HEK293 (cell line): ENCODE measurements around the gene EZH1.

Source experiments
- CTCF ChIA-PET: fragments of 350-600 bp; formaldehyde crosslinking; extraction: SDS; loops from one replicate; lab custom pipeline; 2021; ENCODE audit warnings: antibody characterized with exemption; lab: Yijun Ruan, JAX
- POLR2A ChIA-PET: fragments of 300-600 bp; formaldehyde crosslinking; extraction: SDS; loops from one replicate; lab custom pipeline; 2020; ENCODE audit warnings: antibody characterized with exemption, inconsistent platforms; lab: Yijun Ruan, JAX
- H3K27ac ChIP-seq: fragments of 200-500 bp; sonication (Bioruptor generic); 2 replicates; pipeline ENCODE4 v1.5.1; 2014; ENCODE audit warnings: low read depth, low read length, control low read depth, inconsistent platforms; ENCODE audit errors: extremely low read depth
- H3K36me3 ChIP-seq, 2 experiments: fragments of 200-500 bp in 1 of 2; sonication (Bioruptor generic) in 1 of 2; 1 replicate in 1 of 2; 2 replicates in 1 of 2; pipeline ENCODE4 v1.5.1; 2014 to 2017; ENCODE audit warnings: inconsistent platforms in 2 of 2, low read length in 2 of 2; ENCODE audit not compliant: control insufficient read depth in 2 of 2, insufficient read depth in 1 of 2
- H3K4me1 ChIP-seq: fragments of 200-500 bp; sonication (Bioruptor generic); 2 replicates; pipeline ENCODE4 v1.5.1; 2014; ENCODE audit warnings: mild to moderate bottlenecking, low read length, inconsistent platforms; ENCODE audit not compliant: control insufficient read depth, insufficient read depth
- H3K4me3 ChIP-seq: 2 replicates; pipeline ENCODE4 v1.5.1; 2011; ENCODE audit warnings: low read depth, mild to moderate bottlenecking, control low read depth, low read length, moderate library complexity
- H3K9me3 ChIP-seq: fragments of 200-500 bp; sonication (Bioruptor generic); 2 replicates; pipeline ENCODE4 v1.5.1; 2014; ENCODE audit warnings: low read depth, low read length, inconsistent platforms; ENCODE audit not compliant: control insufficient read depth, insufficient read depth
- EGR2 ChIP-seq: fragments of 450-650 bp; formaldehyde crosslinking; IDR thresholded peaks from 2 replicates; pipeline ENCODE4 v1.5.1; 2016; ENCODE audit warnings: low read depth, missing biosample characterization, missing genetic modification characterization
- KLF10 ChIP-seq: fragments of 450-650 bp; IDR thresholded peaks from 2 replicates; pipeline ENCODE4 v1.5.1; 2018; ENCODE audit warnings: missing biosample characterization, mild to moderate bottlenecking, missing genetic modification characterization
- MZF1 ChIP-seq: fragments of 450-650 bp; formaldehyde crosslinking; IDR thresholded peaks from 2 replicates; pipeline ENCODE4 v1.5.1; 2017; ENCODE audit warnings: missing biosample characterization, missing genetic modification characterization, borderline replicate concordance
- TRIM28 ChIP-seq: IDR thresholded peaks from 2 replicates; pipeline ENCODE4 v1.6.1; 2011; ENCODE audit warnings: low read length, control low read depth, borderline replicate concordance
- ZBTB7A ChIP-seq: fragments of 450-650 bp; formaldehyde crosslinking; IDR thresholded peaks from 2 replicates; pipeline ENCODE4 v1.5.1; 2016; ENCODE audit warnings: low read depth, missing biosample characterization, missing genetic modification characterization
- ZNF155 ChIP-seq: fragments of 450-650 bp; formaldehyde crosslinking; IDR thresholded peaks from 2 replicates; pipeline ENCODE4 v1.5.1; 2016; ENCODE audit warnings: missing biosample characterization, missing genetic modification characterization
- ZNF174 ChIP-seq: fragments of 450-650 bp; formaldehyde crosslinking; IDR thresholded peaks from 2 replicates; pipeline ENCODE4 v1.5.0; 2017; ENCODE audit warnings: missing biosample characterization, mild to moderate bottlenecking, missing genetic modification characterization
- ZNF26 ChIP-seq: fragments of 450-650 bp; formaldehyde crosslinking; IDR thresholded peaks from 2 replicates; pipeline ENCODE4 v1.5.1; 2016; ENCODE audit warnings: missing biosample characterization, missing genetic modification characterization
- ZNF280D ChIP-seq: fragments of 450-650 bp; formaldehyde crosslinking; IDR thresholded peaks from 2 replicates; pipeline ENCODE4 v1.5.1; 2016; ENCODE audit warnings: missing biosample characterization, missing genetic modification characterization
- ZNF423 ChIP-seq: fragments of 450-650 bp; formaldehyde crosslinking; IDR thresholded peaks from 2 replicates; pipeline ENCODE4 v1.5.1; 2016; ENCODE audit warnings: missing biosample characterization, missing genetic modification characterization
- ZNF514 ChIP-seq: fragments of 450-650 bp; formaldehyde crosslinking; IDR thresholded peaks from 2 replicates; pipeline ENCODE4 v1.5.1; 2016; ENCODE audit warnings: missing biosample characterization, missing genetic modification characterization
- ZNF549 ChIP-seq: fragments of 450-650 bp; IDR thresholded peaks from 2 replicates; pipeline ENCODE4 v1.5.1; 2018; ENCODE audit warnings: missing biosample characterization, missing genetic modification characterization, mild to moderate bottlenecking, inconsistent platforms, moderate library complexity
- ZNF561 ChIP-seq: fragments of 450-650 bp; IDR thresholded peaks from 2 replicates; pipeline ENCODE4 v1.5.1; 2018; ENCODE audit warnings: missing biosample characterization, missing genetic modification characterization, borderline replicate concordance
- ZNF701 ChIP-seq: fragments of 450-650 bp; formaldehyde crosslinking; IDR thresholded peaks from 2 replicates; pipeline ENCODE4 v1.5.1; 2016; ENCODE audit warnings: missing biosample characterization, missing genetic modification characterization
- ZNF747 ChIP-seq: fragments of 450-650 bp; formaldehyde crosslinking; IDR thresholded peaks from 2 replicates; pipeline ENCODE4 v1.5.1; 2016; ENCODE audit warnings: missing biosample characterization, missing genetic modification characterization
- ZSCAN23 ChIP-seq: fragments of 450-650 bp; formaldehyde crosslinking; IDR thresholded peaks from 2 replicates; pipeline ENCODE4 v1.5.1; 2016; ENCODE audit warnings: missing biosample characterization, missing genetic modification characterization
- ZSCAN4 ChIP-seq: fragments of 450-650 bp; formaldehyde crosslinking; IDR thresholded peaks from 2 replicates; pipeline ENCODE4 v1.5.1; 2017; ENCODE audit warnings: missing biosample characterization, missing genetic modification characterization

EZH1 gene

GRCh38 chr17:42706732-42707131, 38.1 kb downstream of the EZH1 start:
- TF ChIP-seq ZNF26 (tag by site-specific recombination) (no peak), ZNF549 (tag by site-specific recombination) (no peak), TRIM28 (no peak)
- TF ChIP-seq, all 188 proteins: peak for 0
- H3K27ac ChIP-seq, result no peak overlapping the region
- no peaks in the 10 kb centered on the region for H3K4me1 ChIP-seq
- H3K9me3 ChIP-seq, result no peaks in the 10 kb centered on the region
- peaks cover 65 to 95% of the 10 kb centered on the region in 2 experiments for H3K36me3 ChIP-seq
- H3K4me3 ChIP-seq, result no peak overlapping the region
- POLR2A ChIA-PET, result no interaction called here
- CTCF ChIA-PET, result interaction anchor here (0.6 to 1.6 kb wide), 2 partner anchors 44 to 57 kb away, joined by 3 to 7 read pairs; no protein-coding TSS in a partner anchor

GRCh38 chr17:42704837-42705494, 39.9 kb downstream of the EZH1 start:
- ChIA-PET CTCF (interaction anchor here (0.5 to 1.1 kb wide), 2 partner anchors 15 to 978 kb away, joined by 5 read pairs; no protein-coding TSS in a partner anchor), POLR2A (interaction anchor here (1.5 kb wide), 1 partner anchor 21 kb away, joined by 3 read pairs; no protein-coding TSS in a partner anchor)
- Histone ChIP-seq H3K4me3 (no peak overlapping the region), H3K36me3 (peaks cover 47 to 98% of the 10 kb centered on the region in 2 experiments), H3K4me1 (no peaks in the 10 kb centered on the region), H3K9me3 (no peaks in the 10 kb centered on the region), H3K27ac (no peak overlapping the region)
- TF ChIP-seq ZBTB7A (tag by site-specific recombination) (no peak), ZNF561 (tag by site-specific recombination) (no peak), ZNF514 (tag by site-specific recombination) (no peak), MZF1 (tag by site-specific recombination) (no peak), ZSCAN23 (tag by site-specific recombination) (no peak), ZNF747 (tag by site-specific recombination) (no peak), ZNF701 (tag by site-specific recombination) (no peak), ZNF280D (no peak), KLF10 (no peak), ZSCAN4 (tag by site-specific recombination) (no peak), ZNF155 (no peak)

- peaks cover 45 to 94% of the 10 kb centered on the region in 2 experiments for H3K36me3 ChIP-seq
- TF ChIP-seq EGR2 (tag by site-specific recombination) (no peak), ZNF423 (tag by site-specific recombination) (no peak), ZNF174 (no peak)
- TF ChIP-seq, all 188 proteins: peak for 0
- ChIA-PET CTCF (interaction anchor here (0.5 to 1.1 kb wide), 2 partner anchors 16 to 978 kb away, joined by 5 read pairs; no protein-coding TSS in a partner anchor), POLR2A (interaction anchor here (0.7 to 1.5 kb wide), 2 partner anchors 21 to 665 kb away, joined by 3 read pairs; no protein-coding TSS in a partner anchor)
- Histone ChIP-seq H3K27ac (no peak overlapping the region), H3K4me1 (no peaks in the 10 kb centered on the region), H3K9me3 (no peaks in the 10 kb centered on the region), H3K4me3 (no peak overlapping the region)
Measured at GRCh38 chr17:42704490-42704836, 40.4 kb downstream of the EZH1 start.
